OCI-LY7 (cell line): Measurements from ENCODE around the gene CDK15.

Source experiments
- CTCF ChIP-seq: fragments of 200-600 bp; sonication (generic); conservative IDR thresholded peaks from 2 replicates; pipeline ENCODE4 v1.5.1; 2014; ENCODE audit warnings: mild to moderate bottlenecking, antibody characterized with exemption, low read length, moderate library complexity, mixed read lengths
- EZH2phosphoT487 ChIP-seq: fragments of 200-600 bp; sonication (generic); IDR thresholded peaks from 2 replicates; pipeline ENCODE4 v1.6.1; 2018; ENCODE audit warnings: low read depth, borderline replicate concordance, mild to moderate bottlenecking, mixed run types, antibody characterized with exemption, low read length, moderate library complexity, mixed read lengths

GRCh38 chr2:201768918-201769317, 37.4 kb upstream of the CDK15 start:
- TF ChIP-seq EZH2phosphoT487 (no peak), CTCF (no peak)
